NCI-H69 (cell line): ENCODE data around the gene SH3TC1.
A peak's percentile ranks its signal among the peaks of the same experiment; 100 is the strongest.

Experiments used
- DNase-seq: peaks from one replicate; lab custom pipeline; 2025; lab: John Stamatoyannopoulos, UW

The SH3TC1 gene

DNA sequence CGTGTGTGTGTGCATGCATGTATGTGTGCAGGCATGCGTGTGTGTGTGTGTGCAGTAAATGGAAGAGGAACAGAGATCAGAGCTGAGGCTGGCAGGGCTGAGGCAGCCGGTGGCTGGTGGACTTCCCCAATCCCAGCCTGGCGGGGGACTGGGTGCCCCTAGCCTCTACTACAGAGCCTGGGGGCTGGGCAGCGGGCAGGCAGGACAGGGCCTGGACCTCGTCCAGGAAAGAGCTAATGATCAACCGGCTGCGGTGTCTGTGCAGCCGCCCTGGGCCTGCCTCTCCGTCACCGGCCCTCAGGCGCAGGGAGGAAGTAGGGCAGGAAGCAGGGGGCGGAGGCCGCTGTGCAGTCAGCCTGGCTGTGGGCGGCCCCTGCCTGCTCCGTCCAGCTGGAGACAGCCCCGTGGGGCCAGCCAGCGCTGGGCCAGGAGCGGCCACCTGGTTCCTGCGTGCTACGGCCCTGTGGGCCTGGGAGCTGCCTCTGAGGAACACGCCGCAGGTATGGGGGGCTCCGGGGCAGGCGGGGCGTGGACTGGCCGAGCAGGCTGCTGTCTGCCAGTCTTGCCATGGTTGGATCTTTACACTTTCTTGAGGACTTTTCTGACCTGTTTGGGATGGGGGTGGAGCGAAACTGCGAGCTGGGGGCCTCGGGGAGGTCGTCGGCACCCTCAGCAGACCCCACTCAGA, at the start of gene SH3TC1:
Gene SH3TC1 (plus strand): TSS at position 385 of the 688 bp plus-strand sequence. CDS start 5,905 bp downstream, outside the sequence.
- DNase-seq: peak; percentile 86

DNA sequence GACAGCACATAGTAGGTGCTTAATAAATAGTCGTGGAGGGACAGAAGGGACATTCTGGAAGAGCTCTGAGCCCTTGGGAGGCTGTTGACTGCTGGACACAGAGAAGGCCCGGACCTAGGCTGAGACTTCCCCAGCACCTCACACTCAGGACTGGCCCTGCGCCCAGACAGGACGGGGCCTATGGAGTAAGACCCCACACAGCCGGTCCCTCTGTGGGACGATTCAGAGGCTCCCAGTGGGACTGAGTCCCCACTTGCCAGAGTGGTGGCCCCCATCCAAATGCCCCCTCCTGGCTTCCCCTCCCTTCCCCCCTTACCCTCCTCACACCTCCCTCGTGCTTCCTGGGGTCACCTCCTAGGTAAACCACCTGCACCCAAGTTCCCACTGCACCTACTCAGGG, 49.4 kb upstream of the SH3TC1 start:
- no peak for DNase-seq

DNA sequence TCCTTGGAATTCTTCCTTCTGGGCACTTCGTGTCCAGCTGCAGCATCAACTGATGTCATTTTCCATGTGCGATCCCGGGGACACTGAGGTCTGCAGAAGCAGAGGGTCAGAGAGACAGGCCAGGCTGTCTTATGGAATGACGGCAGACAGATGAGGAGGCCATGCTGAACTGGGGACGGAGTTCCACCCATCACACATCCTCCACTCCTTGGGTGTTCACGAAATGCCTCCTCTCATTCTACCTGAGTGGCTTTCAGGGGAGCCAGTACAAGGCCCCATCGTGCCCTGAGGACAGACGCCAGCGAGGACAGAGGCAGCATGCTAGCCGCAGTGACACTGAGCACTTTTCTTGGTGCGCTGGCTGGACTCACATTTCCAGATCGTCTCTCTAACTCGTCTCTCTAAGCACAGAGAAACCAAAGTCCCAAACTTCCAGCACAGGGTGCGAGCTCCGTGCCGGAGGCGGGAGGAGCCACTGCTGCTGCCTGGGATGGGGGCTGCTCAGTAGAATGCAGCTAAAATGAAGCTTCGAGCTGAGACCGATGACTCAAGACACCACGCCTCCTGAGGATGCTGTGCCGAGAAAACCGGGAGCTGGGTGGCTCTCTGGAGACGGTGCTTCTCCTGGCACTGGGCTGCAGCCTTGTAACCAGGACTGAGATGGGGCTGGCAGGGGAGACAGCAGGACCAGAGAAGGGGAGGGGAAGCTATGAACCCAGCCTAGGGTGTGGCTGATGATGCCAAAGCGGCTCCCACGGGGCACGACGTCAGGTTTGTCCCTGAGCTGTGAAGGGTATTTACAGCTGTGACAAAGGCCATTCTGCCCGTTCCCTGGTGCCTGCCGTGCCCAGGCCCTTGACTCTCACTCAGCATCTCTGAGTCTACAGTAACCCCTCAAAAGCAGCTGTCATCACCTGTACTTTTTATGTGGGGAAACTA, 48.7 kb upstream of the SH3TC1 start:
- DNase-seq: no peak

DNA sequence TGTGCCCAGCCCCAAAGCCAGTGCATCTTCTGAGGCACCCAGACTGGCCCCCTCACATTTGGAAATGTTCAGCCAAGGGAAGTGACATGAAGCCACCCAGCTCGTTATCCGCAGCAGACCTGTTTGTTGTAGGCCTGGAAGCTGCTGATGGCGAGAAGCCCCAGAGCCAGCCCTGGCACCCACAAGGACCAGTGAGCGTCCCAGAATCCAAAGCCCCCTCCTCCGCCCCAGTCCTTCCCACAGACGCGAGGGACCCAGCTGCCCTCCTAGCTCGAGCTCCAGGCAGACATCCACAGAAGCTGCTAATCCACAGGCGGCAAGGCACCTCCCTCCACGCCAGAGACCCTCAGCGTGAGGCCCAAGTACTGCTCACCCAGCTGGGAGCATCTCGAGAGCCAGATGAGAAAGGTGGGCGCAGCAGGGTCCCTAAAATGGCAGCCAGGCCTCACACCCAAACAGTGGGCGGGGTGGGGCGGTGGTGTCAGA, 47.9 kb upstream of the SH3TC1 start:
- DNase-seq: no peak

DNA sequence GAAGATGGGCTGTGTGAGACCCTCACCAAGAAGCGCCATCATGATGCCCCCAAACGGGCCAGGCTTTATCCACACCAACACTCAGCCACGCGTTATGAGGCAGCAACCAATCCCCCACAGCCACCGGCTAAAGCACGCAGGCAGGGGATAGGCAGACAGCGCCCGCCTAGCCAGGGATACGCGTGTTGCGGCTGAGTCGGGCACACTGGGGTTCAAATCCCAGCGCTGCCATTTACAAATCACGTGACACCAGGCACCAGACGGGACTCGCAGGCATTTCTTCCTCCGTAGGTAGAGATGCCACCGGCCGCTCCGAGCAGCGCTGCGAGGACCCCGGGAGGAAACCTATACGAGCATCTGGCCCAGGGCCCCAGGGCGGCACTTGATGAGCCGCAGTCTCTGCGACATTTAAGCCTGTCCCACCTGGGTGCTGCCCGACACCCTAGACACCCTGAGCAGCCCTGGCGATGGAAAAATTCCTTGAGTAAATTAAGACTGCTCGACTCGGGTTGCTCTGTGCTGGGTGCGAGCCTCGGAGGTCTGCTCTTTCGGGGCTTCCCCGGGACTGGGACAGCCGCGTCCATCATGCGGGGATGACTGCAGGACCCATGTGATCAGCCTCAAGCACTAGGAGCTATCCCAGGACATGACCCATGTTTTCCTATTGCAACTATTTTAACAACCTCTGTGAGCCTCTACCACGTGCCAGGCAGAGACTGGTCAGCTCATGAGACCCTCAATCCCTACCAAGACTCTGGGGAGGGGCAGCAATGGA, 46.8 kb upstream of the SH3TC1 start:
- no peak for DNase-seq

DNA sequence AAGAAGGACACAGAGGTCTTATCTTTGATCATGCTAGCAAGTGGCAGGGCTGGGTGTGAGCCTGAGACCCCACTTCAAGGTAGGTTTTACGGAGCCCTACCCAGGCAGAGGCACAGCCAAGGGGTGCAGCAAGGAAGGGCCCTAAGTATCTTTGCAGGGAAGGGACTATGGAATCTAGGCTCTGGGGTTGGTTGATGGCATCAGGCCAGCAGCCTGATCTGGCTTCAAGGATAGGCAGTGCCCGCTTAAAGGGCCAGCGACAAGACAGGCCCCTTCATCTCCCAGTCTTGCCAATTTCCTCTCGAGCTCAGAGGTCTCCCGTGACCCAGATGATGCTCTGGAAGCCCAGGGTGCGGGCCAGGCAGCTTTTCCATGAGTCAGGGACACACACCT, 46.2 kb upstream of the SH3TC1 start:
- no peak for DNase-seq

DNA sequence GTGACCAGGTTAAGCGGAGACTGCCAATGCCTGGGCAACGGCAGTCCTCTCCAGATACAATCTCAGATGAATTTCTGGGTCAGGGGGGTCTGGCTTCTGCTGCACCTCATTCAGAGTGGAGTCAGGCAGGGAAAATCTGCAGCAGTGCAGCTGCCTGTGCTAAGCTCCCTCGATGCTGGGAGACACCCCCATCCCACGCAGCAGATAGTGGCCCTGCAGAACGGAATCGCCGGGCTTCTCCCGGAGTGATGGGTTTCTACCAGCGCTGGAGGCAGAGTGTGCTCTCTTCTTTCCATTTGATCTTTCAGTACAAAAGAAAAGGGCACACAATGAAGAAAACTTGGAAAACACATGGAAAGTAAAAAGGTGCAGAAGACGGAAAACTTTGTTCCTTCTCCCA, 45.6 kb upstream of the SH3TC1 start:
- DNase-seq: no peak

DNA sequence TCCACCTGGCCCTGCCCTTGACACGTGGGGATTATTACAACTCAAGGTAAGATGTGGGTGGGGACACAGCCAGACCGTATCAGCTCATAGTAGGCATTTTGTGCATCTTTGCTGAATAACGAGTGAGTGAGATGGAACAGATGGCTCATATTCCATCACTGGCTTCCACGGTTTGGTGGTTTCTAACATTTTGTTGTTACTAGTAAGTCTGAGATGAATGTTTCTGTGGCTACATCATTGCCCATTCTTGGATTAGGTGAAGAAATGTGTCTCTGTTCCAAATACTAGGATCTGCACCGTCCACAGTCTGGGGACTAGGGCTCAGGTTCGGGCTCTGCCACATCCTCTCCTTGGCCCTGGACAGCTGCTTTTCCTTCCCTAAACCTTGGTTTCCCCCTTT, 44.0 kb upstream of the SH3TC1 start:
- DNase-seq: no peak

DNA sequence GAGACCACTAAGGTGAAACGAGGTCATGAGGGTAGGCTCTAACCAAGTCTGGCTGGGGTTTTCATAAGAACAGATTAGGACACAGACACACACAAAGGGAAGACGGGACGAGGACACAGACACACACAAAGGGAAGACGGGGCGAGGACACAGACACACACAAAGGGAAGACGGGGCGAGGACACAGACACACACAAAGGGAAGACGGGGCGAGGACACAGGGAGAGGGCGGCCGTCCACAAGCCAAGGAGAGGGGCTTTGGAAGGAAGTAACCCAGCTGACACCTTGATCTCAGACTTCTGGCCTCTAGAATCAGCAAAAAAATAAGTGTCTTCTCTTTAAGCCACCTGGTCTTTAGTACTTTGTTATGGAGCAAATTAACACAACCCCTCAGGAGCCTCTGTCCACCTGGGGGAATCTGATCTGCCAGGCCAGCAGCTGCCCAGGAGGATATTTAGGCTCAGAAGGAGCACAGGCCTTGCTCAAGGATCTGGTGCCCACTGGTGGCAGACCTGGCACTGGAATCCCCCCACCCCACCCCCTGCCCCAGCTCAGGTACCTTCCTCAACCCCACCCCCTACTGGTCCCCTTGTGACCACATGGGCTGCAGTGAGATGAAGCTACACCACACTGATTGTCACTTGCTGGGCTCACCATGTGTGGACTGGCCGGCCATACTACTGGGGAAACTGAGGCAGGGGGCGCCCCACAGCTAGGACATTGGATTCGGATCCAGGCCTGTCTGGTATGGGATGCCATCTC, 43.2 kb upstream of the SH3TC1 start:
- DNase-seq: peak; percentile 5

DNA sequence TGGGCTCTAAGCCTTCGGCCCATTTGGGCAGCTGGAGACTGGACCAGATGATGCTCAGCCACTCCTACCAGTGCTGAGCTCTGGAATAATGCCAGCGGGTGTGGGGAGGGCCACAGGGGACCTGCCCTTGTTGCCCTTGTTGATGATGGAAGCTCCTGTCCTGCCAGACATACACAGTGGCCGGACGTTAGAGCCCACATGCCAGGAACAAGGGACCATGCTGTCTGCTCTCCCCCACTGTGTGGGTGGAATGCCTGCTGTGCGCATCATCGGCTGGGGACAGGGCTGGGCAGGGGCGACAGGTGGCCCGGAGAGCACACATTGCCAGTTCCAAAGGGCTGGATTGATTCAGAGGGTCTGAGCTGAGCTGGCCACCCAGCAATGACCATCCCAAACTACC, 42.5 kb upstream of the SH3TC1 start:
- DNase-seq: peak; percentile 43

DNA sequence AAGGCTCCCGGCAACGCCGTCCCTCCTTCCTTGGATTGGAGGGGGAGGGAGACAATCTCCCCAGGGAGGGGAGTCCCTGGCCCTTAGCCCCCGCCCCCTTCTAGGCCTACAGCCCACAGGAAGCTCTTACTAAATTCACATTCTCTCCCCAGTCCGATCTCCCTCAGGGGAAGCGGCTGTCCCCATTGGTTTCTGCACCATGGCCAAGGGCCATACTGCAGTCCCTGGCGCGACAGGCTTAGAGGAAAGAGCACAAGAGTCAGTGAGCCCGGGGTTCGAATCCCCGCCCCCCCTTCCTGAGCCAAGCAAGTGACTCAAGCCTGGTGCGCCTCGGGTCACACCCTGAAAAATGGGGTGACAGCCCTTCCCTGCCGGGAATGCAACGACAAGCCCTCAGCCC, 41.6 kb upstream of the SH3TC1 start:
- peak; percentile 81 for DNase-seq

DNA sequence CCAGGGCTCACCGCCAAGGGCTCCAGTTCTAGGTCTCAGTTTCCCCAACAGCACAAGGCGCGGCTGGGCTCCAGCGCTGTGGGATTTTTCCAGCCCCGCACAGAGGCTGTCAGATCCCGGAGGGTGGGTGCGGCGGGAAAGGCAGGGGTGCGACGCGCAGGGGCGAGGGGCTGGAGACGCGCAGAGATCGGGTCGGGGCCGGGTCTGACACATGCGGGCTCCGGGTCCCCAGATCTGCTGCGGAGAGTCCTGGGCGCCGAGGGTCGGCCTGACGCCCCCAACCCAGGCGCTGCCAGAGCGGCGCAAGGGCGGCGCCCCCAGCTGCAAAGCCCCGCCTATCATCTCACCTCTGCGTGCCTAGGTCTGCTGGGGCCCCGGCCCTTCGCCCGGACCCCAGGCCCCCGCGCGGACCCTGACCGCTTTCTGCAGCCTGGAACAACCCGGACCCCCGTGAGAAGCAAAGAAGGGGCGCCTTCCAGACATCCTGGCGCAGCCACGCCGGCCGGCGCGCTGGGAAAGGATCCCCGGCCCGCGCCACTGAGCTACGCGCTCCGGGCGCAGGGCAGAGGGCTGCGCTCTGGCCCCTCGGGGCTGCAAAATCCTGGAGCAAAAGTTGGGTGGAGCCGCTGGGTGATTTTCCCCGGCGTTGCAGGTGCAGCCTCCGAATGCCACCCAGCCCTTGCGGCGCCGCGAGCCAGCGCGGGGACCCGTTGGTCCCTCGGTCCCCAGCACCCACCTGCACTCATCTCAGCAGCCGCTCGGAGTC, 41.0 kb upstream of the SH3TC1 start:
- peak; percentile 32 for DNase-seq

DNA sequence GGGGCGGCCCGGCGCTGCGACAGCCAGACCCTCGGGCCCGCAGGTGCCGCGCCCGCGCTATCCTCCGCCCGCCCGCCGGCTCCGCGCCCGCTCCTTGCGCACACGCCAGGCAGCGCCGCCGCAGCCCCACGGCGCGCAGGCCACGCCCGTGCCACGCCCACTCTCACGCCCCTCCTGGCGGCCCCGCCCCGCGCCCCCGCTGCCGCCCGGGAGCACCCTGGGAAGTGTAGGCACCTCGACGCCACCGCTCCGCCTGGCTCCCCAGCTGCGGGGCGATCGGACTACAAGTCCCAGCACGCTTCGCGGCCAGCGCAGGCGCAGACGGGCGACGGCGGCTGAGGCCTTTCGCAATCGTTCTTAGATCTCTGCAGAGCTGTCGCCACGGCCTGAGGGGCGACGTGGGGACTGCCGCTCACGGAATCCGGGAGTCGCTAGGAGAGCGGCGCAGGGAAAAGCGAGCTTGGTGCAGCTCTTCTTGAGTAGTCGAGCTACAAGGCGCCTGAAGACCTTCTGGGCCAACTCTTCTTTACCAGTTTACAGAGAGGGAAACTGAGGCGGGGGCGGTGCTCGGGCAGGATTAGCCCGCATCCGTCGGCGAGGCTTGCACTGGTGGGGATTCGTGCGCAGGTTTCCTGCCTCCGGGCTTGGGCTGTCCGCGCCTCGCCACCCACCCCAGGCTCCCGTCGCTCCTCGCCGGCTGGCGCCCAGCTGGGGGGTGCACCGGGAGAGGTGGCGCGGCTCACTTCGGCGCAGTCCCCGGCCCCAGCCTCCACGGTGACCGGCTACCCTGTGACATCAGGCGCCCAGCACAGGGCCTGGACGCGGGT, 40.2 kb upstream of the SH3TC1 start, which contains the start of gene ABLIM2:
Gene ABLIM2 (minus strand): TSS at position 104 of the 827 bp plus-strand sequence. CDS start 124 bp downstream, outside the sequence.
- peak; percentile 96 for DNase-seq

DNA sequence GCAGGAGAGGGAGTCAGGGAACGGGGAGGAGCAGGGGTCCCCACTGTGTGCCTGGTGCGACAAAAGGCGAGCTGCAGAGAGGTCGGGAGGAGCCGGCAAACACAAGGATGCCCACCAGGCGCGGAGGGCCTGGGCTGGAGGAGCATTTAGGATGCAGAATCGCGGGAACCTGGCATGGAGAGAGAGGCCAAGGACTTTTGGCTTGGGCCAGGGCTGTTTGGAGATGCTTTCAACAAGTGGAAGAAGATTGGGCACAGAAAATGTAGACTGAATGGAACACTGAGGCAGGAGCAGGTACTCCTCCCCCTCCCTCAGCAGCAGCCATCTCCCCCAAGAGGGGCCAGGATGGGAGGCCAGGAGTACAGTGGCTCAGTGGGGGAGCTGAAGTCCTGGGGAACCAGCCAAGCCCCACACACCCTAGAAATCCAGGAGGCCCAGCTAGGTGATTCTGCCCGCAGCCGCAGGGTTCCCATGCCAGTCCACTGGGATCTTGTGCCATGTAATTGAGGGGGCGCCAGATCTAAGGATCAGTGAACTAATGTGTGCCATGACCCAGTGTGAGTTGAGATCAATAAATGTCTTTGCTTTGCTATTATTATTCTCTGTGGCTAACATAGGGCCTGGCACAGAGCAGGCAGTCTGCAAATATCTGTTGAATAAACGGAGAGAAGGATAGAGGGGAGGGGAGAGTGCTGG, 39.4 kb upstream of the SH3TC1 start:
- no peak for DNase-seq

DNA sequence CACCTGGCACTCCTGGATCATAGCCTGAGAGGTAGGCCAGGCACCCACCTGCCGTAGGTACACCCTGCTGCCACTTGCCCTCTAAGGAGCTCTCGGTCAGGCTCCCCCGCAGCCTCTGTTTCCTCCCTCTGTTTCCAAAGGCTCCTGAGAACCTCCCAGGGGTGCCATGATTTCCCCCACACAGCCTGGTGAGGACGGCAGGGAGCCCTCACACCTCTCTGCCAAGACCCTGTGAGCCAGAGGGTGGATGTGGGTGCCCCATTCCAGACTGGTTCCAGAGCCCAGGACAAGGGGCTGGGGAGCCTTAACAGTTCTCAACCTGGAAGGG, 38.9 kb upstream of the SH3TC1 start:
- DNase-seq: no peak

DNA sequence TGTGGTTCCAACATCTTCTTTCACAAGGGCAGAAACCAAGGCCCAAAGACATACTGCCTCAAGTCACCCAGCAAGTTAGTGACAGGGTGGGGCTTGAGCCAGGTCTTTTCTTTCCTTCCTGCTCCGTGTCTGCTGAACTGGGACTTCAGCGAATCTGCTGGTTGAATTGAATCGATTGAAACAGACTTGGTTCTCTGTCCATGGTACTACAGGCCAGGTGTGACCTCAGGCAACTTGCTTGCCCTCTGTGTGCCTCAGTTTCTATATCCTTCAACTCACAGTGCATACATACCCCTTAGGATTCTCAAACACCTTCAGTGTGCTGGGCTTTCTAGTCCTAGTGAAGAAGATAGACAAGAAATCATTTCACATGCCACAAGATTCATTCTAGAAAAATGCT, 38.5 kb upstream of the SH3TC1 start:
- no peak for DNase-seq

DNA sequence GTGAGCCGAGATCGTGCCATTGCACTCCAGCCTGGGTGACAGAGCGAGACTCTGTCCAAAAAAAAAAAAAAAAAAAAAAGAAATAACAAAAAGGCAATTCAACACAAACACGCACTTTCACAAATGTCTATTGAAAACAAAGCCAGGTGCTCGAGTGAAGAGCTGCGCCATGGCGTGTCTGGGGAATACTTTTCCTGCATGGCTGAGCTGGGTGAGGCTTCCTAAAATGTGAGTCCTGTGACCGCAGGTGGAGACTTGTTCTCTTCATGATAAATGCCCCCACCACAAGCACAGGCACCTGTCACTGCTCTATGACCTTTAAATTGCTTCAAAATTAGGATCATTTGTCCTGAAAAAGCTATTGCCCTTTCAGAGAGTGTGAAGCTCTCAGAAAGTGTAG, 36.5 kb upstream of the SH3TC1 start:
- no peak for DNase-seq

DNA sequence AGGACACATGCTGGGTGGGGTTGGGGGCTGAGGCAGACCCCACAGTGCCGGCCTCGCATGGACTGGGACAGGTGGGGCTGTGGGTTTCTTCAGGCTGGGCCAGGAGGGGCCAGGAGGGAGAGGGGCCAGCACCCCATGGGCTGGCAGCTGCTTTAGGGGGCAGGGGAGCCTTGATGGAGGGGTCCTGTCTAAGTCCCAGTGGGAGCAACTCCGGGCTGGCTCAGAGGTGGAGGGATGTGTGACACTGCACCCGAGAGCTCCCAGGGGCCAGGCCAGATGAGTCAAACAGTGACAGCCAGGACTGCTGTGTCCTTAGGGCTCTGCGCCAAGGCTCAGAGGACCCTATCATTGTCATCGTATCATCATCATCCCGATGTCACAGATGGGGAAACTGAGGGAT, 36.1 kb upstream of the SH3TC1 start:
- no peak for DNase-seq

DNA sequence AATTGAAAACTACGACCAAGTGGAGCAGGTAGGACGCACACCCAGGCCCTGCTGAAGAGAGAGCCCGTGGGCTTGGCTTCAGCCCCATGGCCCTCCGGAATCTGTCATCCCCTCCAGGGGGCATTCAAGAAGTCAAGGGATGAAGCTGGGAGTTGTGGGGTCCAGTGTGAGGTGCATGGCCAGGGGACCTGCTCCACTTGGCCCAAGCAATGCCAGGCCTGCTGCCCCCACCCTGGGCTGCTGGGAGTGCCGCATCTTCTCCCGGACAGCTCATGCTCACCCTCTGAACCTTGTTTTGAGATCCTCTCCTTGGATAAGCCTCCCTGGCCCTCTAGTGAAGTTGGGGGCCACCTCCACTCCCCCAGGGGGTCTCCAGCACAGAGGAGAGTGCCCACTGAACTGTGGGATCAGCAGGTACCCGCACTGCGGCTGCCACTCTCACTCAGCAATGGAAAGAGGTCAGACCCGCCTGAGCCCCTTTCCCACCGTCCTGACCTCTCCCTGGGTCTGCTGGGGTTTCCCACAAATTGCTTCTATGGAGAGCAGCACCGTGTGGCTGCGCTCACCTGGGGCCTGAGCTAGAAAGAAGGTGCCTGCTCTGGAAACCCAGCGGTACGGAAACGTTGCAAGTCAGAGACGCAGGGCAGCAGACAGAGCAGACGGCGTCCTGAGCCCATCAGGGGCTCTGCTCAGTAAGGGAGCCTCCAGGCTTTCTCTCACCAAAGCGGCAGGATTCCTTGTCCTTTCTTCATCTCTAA, 35.5 kb upstream of the SH3TC1 start:
- no peak for DNase-seq
